Heart left ventricle (tissue), 16 donors: ENCODE measurements around the gene MLST8. TPM values are rescaled to one million over a fixed set of nuclear protein-coding genes. Genes with fewer than 3 reads are reported as not detected.
"Not testable (repeated sequence)": the region's sequence is repeated elsewhere in the genome, so short reads cannot be mapped to it uniquely, and the experiment has no call there.

ENCODE experiments used
- ATAC-seq, 4 donors: fragments of 200-7000 bp; cut with Tn5 transposase; one replicate each; pipeline ENCODE4 v1.9.1; 2020 to 2022; ENCODE audit warnings: moderate library complexity in 4 of 4, mild to moderate bottlenecking in 3 of 4, moderate number of reproducible peaks in 1 of 4
- DNase-seq, 5 donors: peaks; one replicate each; pipeline ENCODE4 v3.0.0-alpha.2; 2020
- H3K27ac ChIP-seq, 12 donors: fragments of 200-600 bp; sonication (generic) in 4 of 12; one replicate each; pipeline versions ENCODE4 v1.5.0 to v1.8.0; 2016 to 2022; ENCODE audit warnings: mild to moderate bottlenecking in 2 of 12
- H3K27me3 ChIP-seq, 9 donors: fragments of 200-600 bp; sonication (generic) in 2 of 9; one replicate each; pipeline versions ENCODE4 v1.5.1 to v1.8.0; 2016 to 2022; ENCODE audit warnings: mild to moderate bottlenecking in 3 of 9
- H3K36me3 ChIP-seq, 9 donors: fragments of 200-600 bp; sonication (generic) in 2 of 9; one replicate each; pipeline versions ENCODE4 v1.5.0 to v1.8.0; 2018 to 2022; ENCODE audit warnings: mild to moderate bottlenecking in 2 of 9
- H3K4me1 ChIP-seq, 12 donors: fragments of 200-600 bp; sonication (generic) in 4 of 12; one replicate each; pipeline versions ENCODE4 v1.5.0 to v1.8.0; 2016 to 2022; ENCODE audit warnings: mild to moderate bottlenecking in 3 of 12
- H3K4me3 ChIP-seq, 12 donors: fragments of 200-600 bp; sonication (generic) in 4 of 12; one replicate each; pipeline versions ENCODE4 v1.5.0 to v1.8.0; 2017 to 2022; ENCODE audit warnings: mild to moderate bottlenecking in 9 of 12, moderate library complexity in 4 of 12
- H3K9me3 ChIP-seq, 12 donors: fragments of 200-600 bp; sonication (generic) in 4 of 12; one replicate each; pipeline versions ENCODE4 v1.5.0 to v1.8.0; 2016 to 2022; ENCODE audit warnings: mild to moderate bottlenecking in 1 of 12
- POLR2A ChIP-seq, 2 donors: fragments of 450-650 bp; IDR thresholded peaks; one replicate each; pipeline ENCODE4 v1.6.1; 2017; ENCODE audit warnings: antibody characterized with exemption in 2 of 2, mild to moderate bottlenecking in 2 of 2, moderate library complexity in 2 of 2
- WGBS, 4 donors: extraction: QIAGEN DNeasy Blood & Tissue Kit in 2 of 4; methylation state at CpG; one replicate each; pipeline versions ENCODE4 v1.1.5 to v1.1.7; 2013 to 2018; 5-methylcytosine and 5-hydroxymethylcytosine counted together
- intact Hi-C, 10 donors: fragments of 100-400 bp; cut with DNase I; formaldehyde crosslinking; loops; one replicate each; pipeline versions ENCODE4 v1.11.1 to v1.14.2; 2022
- polyA plus RNA-seq, 2 donors: library from polyadenylated mRNA; stranded (reverse); fragments of 200-250 nt; gene quantifications; one replicate each; pipeline ENCODE4 v1.2.3, GENCODE V29; 2013
- total RNA-seq, 9 donors: library from RNA; depleted of rRNA in 2 of 9; stranded (reverse); fragments of >200 nt in 2 of 9; fragmentation: NEBNext Ultra II Directional in 3 of 9; extraction: Animal tissue kit (Norgen Biotek cat#: 25700) in 3 of 9; gene quantifications; one replicate each; pipeline versions ENCODE4 v1.1.0 to v1.2.4, GENCODE V29; 2016 to 2023
- TF ChIP-seq, protein P1 (sequence below), 12 donors: fragments of 200-600 bp; sonication (generic) in 4 of 12; IDR thresholded peaks; one replicate each; pipeline versions ENCODE4 v1.5.0 to v1.8.0; 2018 to 2022; ENCODE audit warnings: antibody characterized with exemption in 12 of 12, mild to moderate bottlenecking in 5 of 12
- donor health status: ischemic (EF 13 %, LVEDD 7.1; RV severe dilation, severe dysfunction).
- donor health status: healthy with polysubstance abuse.
- donor health status: DM: no; HTN: yes; CAD: no.
- donor health status: DM: no; HTN: no; CAD: no.
- donor health status: ischemic (EF 25% LVEDD 6.9; RV normal size, moderate dysfunction).
- donor health status: ischemic (EF 25% LVEDD 5.7; RV mildly dilated, moderate dysfunction).
- donor health status: healthy.
- donor health status: DM: yes; HTN: yes; CAD: no.
- donor health status: ischemic (EF 35%, LVEDD 5.7; RV mildly dilated, moderate dysfunction).
- donor health status: nonischemic (EF 11% LVEDD 7.7; RV severe dilation, severe dysfunction).
- donor health status: DM: yes; HTN: yes; CAD: no.
- donor health status: PGD.
- donor health status: ischemic (EF 29% LVEDD 5.4; RV normal size, mild dysfunction).
- donor health status: nonischemic (EF 23%, LVEDD 6.1; RV moderate dilation, normal function).

MLST8 gene
- total and polyA plus RNA-seq, 11 donors, result 19.8 to 49.0 (median 23.5) TPM

DNA sequence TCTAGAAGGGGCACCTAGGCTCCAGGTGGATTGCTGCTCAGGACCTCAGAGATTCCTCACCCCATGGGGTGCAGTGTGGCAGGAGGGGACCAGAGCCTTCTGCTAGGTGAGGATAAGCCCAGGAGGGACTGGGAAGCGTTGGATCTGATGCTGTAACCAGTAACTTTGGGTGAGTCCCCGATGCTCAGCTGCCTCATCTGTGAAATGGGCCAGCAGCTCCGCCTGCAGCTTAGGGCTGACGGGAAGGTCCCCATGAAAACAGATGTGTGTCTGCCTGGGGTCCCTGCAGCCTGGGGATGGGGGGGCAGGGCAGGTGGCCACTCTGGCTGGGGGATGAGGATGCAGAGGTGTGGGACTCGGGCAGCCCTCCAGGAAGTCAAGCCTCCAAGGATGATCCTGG is 6.2 kb upstream of the MLST8 start:
- no peak for DNase-seq
- 72 to 83% (median 78%) methylated on average over 2 to 5 of the region's 5 CpGs for WGBS, 4 donors
- H3K9me3 ChIP-seq, result no peaks in the 10 kb centered on the region
- intact Hi-C loops, result loop anchor here in 1 of 10 donors (10.0 kb wide), 1 partner anchor 296 kb away; no protein-coding TSS in a partner anchor
- no peak for ATAC-seq
- H3K4me1 ChIP-seq, result peaks cover 0 to 19% (median 8%) of the 10 kb centered on the region in 12 donors
- TF ChIP-seq, protein P1, sequence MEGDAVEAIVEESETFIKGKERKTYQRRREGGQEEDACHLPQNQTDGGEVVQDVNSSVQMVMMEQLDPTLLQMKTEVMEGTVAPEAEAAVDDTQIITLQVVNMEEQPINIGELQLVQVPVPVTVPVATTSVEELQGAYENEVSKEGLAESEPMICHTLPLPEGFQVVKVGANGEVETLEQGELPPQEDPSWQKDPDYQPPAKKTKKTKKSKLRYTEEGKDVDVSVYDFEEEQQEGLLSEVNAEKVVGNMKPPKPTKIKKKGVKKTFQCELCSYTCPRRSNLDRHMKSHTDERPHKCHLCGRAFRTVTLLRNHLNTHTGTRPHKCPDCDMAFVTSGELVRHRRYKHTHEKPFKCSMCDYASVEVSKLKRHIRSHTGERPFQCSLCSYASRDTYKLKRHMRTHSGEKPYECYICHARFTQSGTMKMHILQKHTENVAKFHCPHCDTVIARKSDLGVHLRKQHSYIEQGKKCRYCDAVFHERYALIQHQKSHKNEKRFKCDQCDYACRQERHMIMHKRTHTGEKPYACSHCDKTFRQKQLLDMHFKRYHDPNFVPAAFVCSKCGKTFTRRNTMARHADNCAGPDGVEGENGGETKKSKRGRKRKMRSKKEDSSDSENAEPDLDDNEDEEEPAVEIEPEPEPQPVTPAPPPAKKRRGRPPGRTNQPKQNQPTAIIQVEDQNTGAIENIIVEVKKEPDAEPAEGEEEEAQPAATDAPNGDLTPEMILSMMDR (IDR thresholded peaks at IDR 0.05), result no peak
- no peak for TF ChIP-seq POLR2A (IDR thresholded peaks at IDR 0.05)
- H3K36me3 ChIP-seq, result no peaks in the 10 kb centered on the region
- H3K4me3 ChIP-seq, result no peak overlapping the region
- H3K27me3 ChIP-seq, result peaks cover 8 to 42% (median 23%) of the 10 kb centered on the region in 9 donors
- H3K27ac ChIP-seq, result no peak overlapping the region

DNA sequence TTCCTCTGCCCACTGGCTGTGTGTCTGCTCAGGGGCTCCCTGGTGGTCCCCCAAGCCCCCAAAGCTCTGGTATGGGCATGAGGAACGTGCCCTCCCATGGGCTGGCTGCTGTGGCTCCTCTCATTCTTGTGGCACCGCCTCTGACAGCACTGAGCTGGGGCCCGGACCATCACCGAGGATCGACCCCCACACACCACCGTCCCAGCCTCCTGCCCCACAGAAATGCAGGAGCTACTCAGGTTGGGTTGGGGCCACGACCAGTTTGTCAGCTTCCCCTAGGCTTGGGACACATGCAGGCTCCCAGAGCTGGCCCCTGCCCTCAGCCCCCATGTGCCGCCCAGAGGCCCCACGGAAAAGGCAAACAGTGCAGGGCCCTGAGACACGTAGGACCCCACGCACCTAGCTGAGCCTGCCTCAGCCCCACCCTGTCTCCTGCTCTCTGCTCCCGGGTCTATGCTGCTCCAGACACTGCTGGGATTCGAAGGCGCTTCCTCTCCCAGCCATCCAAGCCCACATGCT is 5.6 kb upstream of the MLST8 start:
- no peak overlapping the region for H3K27ac ChIP-seq
- DNase-seq, result no peak
- intact Hi-C loops, result loop anchor here in 4 of 10 donors (5.0 to 10.0 kb wide), 3 partner anchors 37 to 295 kb away; partner anchors contain the start of gene TRAF7 (in 2 of the 4)
- no peak for ATAC-seq
- H3K4me1 ChIP-seq, result peaks cover 0 to 21% (median 10%) of the 10 kb centered on the region in 12 donors
- WGBS, 4 donors, result 67 to 73% (median 69%) methylated on average over 13 to 14 of the region's 14 CpGs
- no peak overlapping the region for H3K4me3 ChIP-seq
- H3K27me3 ChIP-seq, result peaks cover 8 to 37% (median 22%) of the 10 kb centered on the region in 9 donors
- TF ChIP-seq, protein P1 (IDR thresholded peaks at IDR 0.05), result no peak
- TF ChIP-seq POLR2A (IDR thresholded peaks at IDR 0.05), result no peak
- no peaks in the 10 kb centered on the region for H3K9me3 ChIP-seq
- H3K36me3 ChIP-seq, result no peaks in the 10 kb centered on the region

DNA sequence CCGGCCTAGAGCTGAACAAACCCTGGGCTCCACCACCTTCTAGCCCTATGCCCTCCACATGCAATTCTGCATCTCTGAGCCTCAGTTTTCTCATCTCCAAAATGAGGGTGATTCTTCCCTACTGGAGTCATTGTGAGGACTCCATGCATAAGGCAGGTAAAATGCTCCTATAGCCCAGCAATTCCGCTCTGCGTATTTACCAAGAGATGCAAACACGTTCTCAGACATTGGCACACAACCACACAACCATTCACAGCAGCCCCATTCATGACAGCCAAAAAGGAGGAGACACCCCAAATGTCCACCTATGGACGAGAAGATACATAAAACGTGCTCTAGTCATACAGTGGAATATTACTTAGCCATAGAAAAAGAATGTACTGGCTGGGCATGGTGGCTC is 4.9 kb upstream of the MLST8 start:
- Histone ChIP-seq H3K9me3 (no peaks in the 10 kb centered on the region), H3K4me1 (peaks cover 0 to 20% (median 11%) of the 10 kb centered on the region in 12 donors), H3K27ac (no peak overlapping the region), H3K27me3 (peaks cover 4 to 30% (median 16%) of the 10 kb centered on the region in 9 donors), H3K36me3 (no peaks in the 10 kb centered on the region), H3K4me3 (no peak overlapping the region)
- DNase-seq, result no peak
- TF ChIP-seq, protein P1 (IDR thresholded peaks at IDR 0.05), result no peak
- TF ChIP-seq POLR2A (IDR thresholded peaks at IDR 0.05), result no peak
- intact Hi-C loops, result loop anchor here in 3 of 10 donors (5.0 kb wide), 2 partner anchors 38 to 43 kb away; partner anchors contain the start of gene TRAF7 (in 2 of the 3)
- no peak for ATAC-seq
- 87 to 91% (median 87%) methylated on average over 6 of the region's 6 CpGs for WGBS, 4 donors

GRCh38 chr16:2203119-2203688 is 2.0 kb upstream of the MLST8 start:
- H3K4me3 ChIP-seq, H3K27me3 ChIP-seq, H3K9me3 ChIP-seq, ATAC-seq, H3K27ac ChIP-seq, DNase-seq: not testable (repeated sequence)
- WGBS, 4 donors, result 92 to 94% (median 93%) methylated on average over 8 of the region's 8 CpGs
- intact Hi-C loops, result loop anchor here in 3 of 10 donors (5.0 kb wide), 2 partner anchors 41 to 46 kb away; partner anchors contain the start of gene TRAF7 (in 2 of the 3)
- peaks cover 0 to 17% (median 12%) of the 10 kb centered on the region in 9 donors for H3K36me3 ChIP-seq
- H3K4me1 ChIP-seq, result peaks cover 3 to 22% (median 15%) of the 10 kb centered on the region in 12 donors
